GM12865 (cell line): Measurements from ENCODE around the gene AP1S1.
A peak's percentile ranks its signal among the peaks of the same experiment; 100 is the strongest.
"Not testable (repeated sequence)": the region's sequence is repeated elsewhere in the genome, so short reads cannot be mapped to it uniquely, and the experiment has no call there.

Experiments
- DNase-seq: peaks from one replicate; pipeline ENCODE4 v3.0.0; 2010; ENCODE audit warnings: low read depth
- H3K4me3 ChIP-seq: 2 replicates; pipeline ENCODE4 v1.5.1; 2011; ENCODE audit warnings: mild to moderate bottlenecking, low read depth, low read length, control low read depth
- CTCF ChIP-seq: IDR thresholded peaks from 2 replicates; pipeline ENCODE4 v1.5.1; 2011; ENCODE audit warnings: low read length, control low read depth, low read depth, inconsistent platforms; ENCODE audit not compliant: insufficient read depth; ENCODE audit errors: missing control alignments

Gene AP1S1

GRCh38 chr7:101124376-101125056 is 29.8 kb upstream of the AP1S1 start:
- DNase-seq = no peak
- no peak for TF ChIP-seq CTCF
- no peak overlapping the region for H3K4me3 ChIP-seq

GRCh38 chr7:101125989-101126650 is 28.2 kb upstream of the AP1S1 start:
- TF ChIP-seq CTCF = no peak
- peak; percentile 76 for DNase-seq
- no peak overlapping the region for H3K4me3 ChIP-seq

- DNase-seq = peak; percentile 85
- H3K4me3 ChIP-seq = peak within 1 kb of the TSS; percentile 13
- peak; percentile 37 for TF ChIP-seq CTCF
Measured at GRCh38 chr7:101126651-101127459, 27.4 kb upstream of the AP1S1 start, which contains the start of gene SERPINE1. Gene SERPINE1 (plus strand): TSS chr7:101127104. CDS start chr7:101128394, 1,290 bp downstream.

- no peak for TF ChIP-seq CTCF
- DNase-seq = no peak
- H3K4me3 ChIP-seq = peak overlapping the region; percentile 8; the same call in 1 of the 2 replicates
Measured at GRCh38 chr7:101127460-101128039, 26.7 kb upstream of the AP1S1 start.

- TF ChIP-seq CTCF = no peak
- DNase-seq = no peak
- no peak overlapping the region for H3K4me3 ChIP-seq
Measured at GRCh38 chr7:101128040-101128834, 26.0 kb upstream of the AP1S1 start.

- no peak overlapping the region for H3K4me3 ChIP-seq
- TF ChIP-seq CTCF = no peak
- no peak for DNase-seq
Measured at GRCh38 chr7:101129603-101130117, 24.6 kb upstream of the AP1S1 start.

- H3K4me3 ChIP-seq, DNase-seq: not testable (repeated sequence)
Measured at GRCh38 chr7:101132626-101133600, 21.4 kb upstream of the AP1S1 start.
